KMS-11 (cell line): ENCODE measurements around the gene ARHGAP45.

Experiments used
- H2AFZ ChIP-seq: fragments of 200-600 bp; sonication (generic); 2 replicates; pipeline ENCODE4 v1.6.1; 2016; ENCODE audit warnings: antibody characterized with exemption, mixed run types, low read depth
- H3K27ac ChIP-seq: fragments of 200-600 bp; sonication (generic); 2 replicates; pipeline ENCODE4 v1.6.1; 2016; ENCODE audit warnings: mild to moderate bottlenecking, mixed run types
- H3K27me3 ChIP-seq: fragments of 200-600 bp; sonication (generic); 2 replicates; pipeline ENCODE4 v1.6.1; 2017; ENCODE audit warnings: mild to moderate bottlenecking, low read depth, mixed run types, moderate library complexity; ENCODE audit not compliant: insufficient read depth
- H3K36me3 ChIP-seq: fragments of 200-600 bp; sonication (generic); 2 replicates; pipeline ENCODE4 v1.6.1; 2017; ENCODE audit warnings: mild to moderate bottlenecking, mixed run types; ENCODE audit not compliant: insufficient read depth
- H3K4me1 ChIP-seq: fragments of 200-600 bp; sonication (generic); 2 replicates; pipeline ENCODE4 v1.6.1; 2016; ENCODE audit warnings: mild to moderate bottlenecking, low read depth, mixed run types; ENCODE audit not compliant: poor library complexity, severe bottlenecking
- H3K4me2 ChIP-seq: fragments of 200-600 bp; sonication (generic); 2 replicates; pipeline ENCODE4 v1.7.0; 2016; ENCODE audit warnings: mild to moderate bottlenecking, mixed run types
- H3K4me3 ChIP-seq: fragments of 200-600 bp; sonication (generic); IDR thresholded peaks from 2 replicates; pipeline ENCODE4 v1.6.1; 2017; ENCODE audit warnings: low read depth, low read length, mixed read lengths; ENCODE audit not compliant: insufficient read depth
- H3K79me2 ChIP-seq: fragments of 200-600 bp; sonication (generic); 2 replicates; pipeline ENCODE4 v1.6.1; 2016; ENCODE audit warnings: low read depth, mixed run types; ENCODE audit not compliant: insufficient read depth
- H3K9ac ChIP-seq: fragments of 200-600 bp; sonication (generic); 2 replicates; pipeline ENCODE4 v1.6.1; 2016; ENCODE audit warnings: mild to moderate bottlenecking, mixed run types
- H4K20me1 ChIP-seq: fragments of 200-600 bp; sonication (generic); 2 replicates; pipeline ENCODE4 v1.6.1; 2016; ENCODE audit warnings: mild to moderate bottlenecking, mixed run types; ENCODE audit not compliant: insufficient read depth
- TF ChIP-seq, protein P1 (sequence below): fragments of 200-600 bp; sonication (generic); conservative IDR thresholded peaks from 2 replicates; pipeline ENCODE4 v1.6.1; 2017; ENCODE audit warnings: low read depth, mild to moderate bottlenecking, antibody characterized with exemption, low read length, moderate library complexity, mixed read lengths

The ARHGAP45 gene

DNA sequence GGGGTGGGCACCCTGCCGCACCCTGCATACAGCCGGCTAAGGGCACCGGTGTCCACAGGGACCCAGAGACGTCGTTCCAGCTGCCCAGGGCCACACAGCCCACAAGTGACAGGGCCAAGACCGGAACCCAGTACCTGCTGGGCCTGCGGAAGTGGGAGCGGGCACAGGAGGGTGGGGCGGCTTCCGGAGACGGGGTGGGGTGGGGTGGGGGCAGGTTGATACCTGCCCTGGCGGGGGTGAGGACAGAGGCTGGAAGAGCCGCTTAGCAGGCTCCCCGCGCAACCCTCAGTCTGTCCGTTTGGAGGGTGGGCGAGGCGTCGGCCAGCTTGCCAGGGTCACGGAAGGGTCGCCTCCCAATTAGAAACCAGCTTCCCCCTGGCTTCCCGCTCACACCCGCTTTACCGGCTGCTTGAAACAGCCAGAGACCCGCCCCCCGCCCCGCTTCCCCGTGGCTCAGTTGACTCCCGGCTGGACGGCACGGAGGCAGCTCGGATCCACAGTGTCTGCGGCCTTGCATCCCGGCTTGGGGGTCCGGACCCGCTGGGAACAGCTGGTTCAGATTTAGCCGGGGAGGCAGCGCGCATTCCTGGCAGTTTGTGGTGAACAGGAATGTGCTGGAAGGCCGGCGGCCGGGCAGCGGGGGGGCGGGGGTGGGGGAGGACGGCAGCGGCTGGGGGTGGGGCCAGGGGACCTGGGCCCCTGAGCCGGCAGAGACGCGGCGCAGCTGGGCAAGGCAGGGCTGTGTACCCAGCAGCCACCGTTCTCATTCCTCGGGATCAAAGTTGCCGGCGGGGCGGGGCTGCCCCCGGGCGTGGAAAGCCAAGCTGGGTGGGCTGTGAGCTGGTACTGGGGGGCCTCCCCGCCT, 38.7 kb upstream of the ARHGAP45 start:
- H3K27ac ChIP-seq: peak overlapping the region; percentile 45; the same call in 1 of the 2 replicates
- H4K20me1 ChIP-seq: no peaks in the 10 kb centered on the region
- no peaks in the 10 kb centered on the region for H3K36me3 ChIP-seq
- TF ChIP-seq, protein P1, sequence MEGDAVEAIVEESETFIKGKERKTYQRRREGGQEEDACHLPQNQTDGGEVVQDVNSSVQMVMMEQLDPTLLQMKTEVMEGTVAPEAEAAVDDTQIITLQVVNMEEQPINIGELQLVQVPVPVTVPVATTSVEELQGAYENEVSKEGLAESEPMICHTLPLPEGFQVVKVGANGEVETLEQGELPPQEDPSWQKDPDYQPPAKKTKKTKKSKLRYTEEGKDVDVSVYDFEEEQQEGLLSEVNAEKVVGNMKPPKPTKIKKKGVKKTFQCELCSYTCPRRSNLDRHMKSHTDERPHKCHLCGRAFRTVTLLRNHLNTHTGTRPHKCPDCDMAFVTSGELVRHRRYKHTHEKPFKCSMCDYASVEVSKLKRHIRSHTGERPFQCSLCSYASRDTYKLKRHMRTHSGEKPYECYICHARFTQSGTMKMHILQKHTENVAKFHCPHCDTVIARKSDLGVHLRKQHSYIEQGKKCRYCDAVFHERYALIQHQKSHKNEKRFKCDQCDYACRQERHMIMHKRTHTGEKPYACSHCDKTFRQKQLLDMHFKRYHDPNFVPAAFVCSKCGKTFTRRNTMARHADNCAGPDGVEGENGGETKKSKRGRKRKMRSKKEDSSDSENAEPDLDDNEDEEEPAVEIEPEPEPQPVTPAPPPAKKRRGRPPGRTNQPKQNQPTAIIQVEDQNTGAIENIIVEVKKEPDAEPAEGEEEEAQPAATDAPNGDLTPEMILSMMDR: no peak
- peak overlapping the region; percentile 37; the same call in 1 of the 2 replicates for H3K9ac ChIP-seq
- H2AFZ ChIP-seq: peak overlapping the region; percentile 54
- H3K4me1 ChIP-seq: peaks cover 38% of the 10 kb centered on the region
- H3K4me2 ChIP-seq: peak overlapping the region; percentile 80
- H3K79me2 ChIP-seq: peaks cover 8% of the 10 kb centered on the region; the same call in 1 of the 2 replicates
- no peak overlapping the region for H3K4me3 ChIP-seq
- no peaks in the 10 kb centered on the region for H3K27me3 ChIP-seq

DNA sequence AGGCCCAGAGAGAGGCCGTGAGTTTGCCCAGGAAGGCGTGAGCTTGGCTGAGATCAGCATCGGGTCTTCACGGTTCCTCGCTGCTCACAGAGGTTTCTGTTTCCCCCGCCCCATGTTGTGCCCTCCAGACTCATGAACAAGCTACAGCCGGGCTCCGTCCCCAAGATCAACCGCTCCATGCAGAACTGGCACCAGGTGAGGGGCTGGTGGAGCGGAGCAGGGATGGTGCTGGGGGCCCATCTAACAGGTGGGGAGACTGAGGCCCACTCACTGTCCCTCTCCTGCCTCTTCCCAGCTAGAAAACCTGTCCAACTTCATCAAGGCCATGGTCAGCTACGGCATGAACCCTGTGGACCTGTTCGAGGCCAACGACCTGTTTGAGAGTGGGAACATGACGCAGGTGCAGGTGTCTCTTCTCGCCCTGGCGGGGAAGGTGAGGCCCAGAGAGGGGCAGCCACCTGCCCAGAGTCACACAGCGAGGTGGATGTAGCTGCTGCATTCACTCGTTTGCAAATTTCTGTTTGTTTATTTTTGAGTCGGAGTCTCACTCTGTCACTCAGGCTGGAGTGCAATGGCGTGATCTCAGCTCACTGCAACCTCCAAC, 34.6 kb upstream of the ARHGAP45 start:
- H3K4me1 ChIP-seq: peaks cover 38% of the 10 kb centered on the region
- no peak overlapping the region for H2AFZ ChIP-seq
- H3K4me3 ChIP-seq: no peak overlapping the region
- no peaks in the 10 kb centered on the region for H3K36me3 ChIP-seq
- H3K9ac ChIP-seq: no peak overlapping the region
- H3K27me3 ChIP-seq: no peaks in the 10 kb centered on the region
- no peak overlapping the region for H3K27ac ChIP-seq
- TF ChIP-seq, protein P1: no peak
- no peaks in the 10 kb centered on the region for H4K20me1 ChIP-seq
- peaks cover 1% of the 10 kb centered on the region; the same call in 1 of the 2 replicates for H3K79me2 ChIP-seq
- H3K4me2 ChIP-seq: no peak overlapping the region

DNA sequence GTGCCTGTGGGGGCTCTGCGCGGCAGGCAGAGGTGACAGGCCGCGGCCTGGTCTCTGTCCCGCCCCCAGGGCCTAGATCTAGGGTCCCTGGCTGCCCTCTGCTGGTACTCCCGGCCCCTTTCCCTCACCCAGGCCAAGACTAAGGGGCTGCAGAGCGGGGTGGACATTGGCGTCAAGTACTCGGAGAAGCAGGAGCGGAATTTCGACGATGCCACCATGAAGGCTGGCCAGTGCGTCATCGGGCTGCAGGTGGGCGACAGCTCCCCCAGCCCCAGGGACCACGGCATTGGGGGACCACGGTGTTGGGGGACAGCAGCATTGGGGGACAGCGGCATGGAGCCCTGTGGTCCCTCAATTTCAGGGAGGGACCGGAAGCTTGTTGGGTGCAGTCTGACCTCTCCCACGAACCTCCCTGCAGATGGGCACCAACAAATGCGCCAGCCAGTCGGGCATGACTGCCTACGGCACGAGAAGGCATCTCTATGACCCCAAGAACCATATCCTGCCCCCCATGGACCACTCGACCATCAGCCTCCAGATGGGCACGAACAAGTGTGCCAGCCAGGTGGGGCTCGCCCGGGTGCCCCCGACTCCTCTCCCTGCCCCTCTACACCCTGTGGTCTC, 30.9 kb upstream of the ARHGAP45 start:
- H3K9ac ChIP-seq: no peak overlapping the region
- TF ChIP-seq, protein P1: no peak
- H3K79me2 ChIP-seq: no peaks in the 10 kb centered on the region
- H3K4me3 ChIP-seq: no peak overlapping the region
- H3K36me3 ChIP-seq: no peaks in the 10 kb centered on the region
- H3K27me3 ChIP-seq: no peaks in the 10 kb centered on the region
- H3K4me1 ChIP-seq: peaks cover 38% of the 10 kb centered on the region
- H2AFZ ChIP-seq: no peak overlapping the region
- H3K27ac ChIP-seq: no peak overlapping the region
- no peak overlapping the region for H3K4me2 ChIP-seq
- H4K20me1 ChIP-seq: no peaks in the 10 kb centered on the region

DNA sequence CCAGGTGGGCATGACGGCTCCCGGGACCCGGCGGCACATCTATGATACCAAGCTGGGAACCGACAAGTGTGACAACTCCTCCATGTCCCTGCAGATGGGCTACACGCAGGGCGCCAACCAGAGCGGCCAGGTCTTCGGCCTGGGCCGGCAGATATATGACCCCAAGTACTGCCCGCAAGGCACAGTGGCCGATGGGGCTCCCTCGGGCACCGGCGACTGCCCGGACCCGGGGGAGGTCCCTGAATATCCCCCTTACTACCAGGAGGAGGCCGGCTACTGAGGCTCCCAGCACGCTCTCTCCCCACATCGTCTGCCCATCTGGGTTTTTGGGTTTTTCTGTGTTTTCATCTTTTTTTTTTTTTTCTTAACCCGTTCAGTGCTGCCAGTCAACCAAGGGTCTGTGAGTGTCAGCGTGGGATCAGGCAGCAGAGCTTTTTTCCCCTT, 29.3 kb upstream of the ARHGAP45 start:
- H3K79me2 ChIP-seq: no peaks in the 10 kb centered on the region
- no peaks in the 10 kb centered on the region for H4K20me1 ChIP-seq
- H2AFZ ChIP-seq: no peak overlapping the region
- TF ChIP-seq, protein P1: no peak
- peak overlapping the region; percentile 23; the same call in 1 of the 2 replicates for H3K9ac ChIP-seq
- H3K36me3 ChIP-seq: no peaks in the 10 kb centered on the region
- H3K27me3 ChIP-seq: no peaks in the 10 kb centered on the region
- peak overlapping the region; percentile 76 for H3K27ac ChIP-seq
- peak overlapping the region; percentile 100 for H3K4me2 ChIP-seq
- no peak overlapping the region for H3K4me3 ChIP-seq
- peaks cover 34% of the 10 kb centered on the region for H3K4me1 ChIP-seq
